ENCODE measurements around the gene VCP.

VCP gene

DNA sequence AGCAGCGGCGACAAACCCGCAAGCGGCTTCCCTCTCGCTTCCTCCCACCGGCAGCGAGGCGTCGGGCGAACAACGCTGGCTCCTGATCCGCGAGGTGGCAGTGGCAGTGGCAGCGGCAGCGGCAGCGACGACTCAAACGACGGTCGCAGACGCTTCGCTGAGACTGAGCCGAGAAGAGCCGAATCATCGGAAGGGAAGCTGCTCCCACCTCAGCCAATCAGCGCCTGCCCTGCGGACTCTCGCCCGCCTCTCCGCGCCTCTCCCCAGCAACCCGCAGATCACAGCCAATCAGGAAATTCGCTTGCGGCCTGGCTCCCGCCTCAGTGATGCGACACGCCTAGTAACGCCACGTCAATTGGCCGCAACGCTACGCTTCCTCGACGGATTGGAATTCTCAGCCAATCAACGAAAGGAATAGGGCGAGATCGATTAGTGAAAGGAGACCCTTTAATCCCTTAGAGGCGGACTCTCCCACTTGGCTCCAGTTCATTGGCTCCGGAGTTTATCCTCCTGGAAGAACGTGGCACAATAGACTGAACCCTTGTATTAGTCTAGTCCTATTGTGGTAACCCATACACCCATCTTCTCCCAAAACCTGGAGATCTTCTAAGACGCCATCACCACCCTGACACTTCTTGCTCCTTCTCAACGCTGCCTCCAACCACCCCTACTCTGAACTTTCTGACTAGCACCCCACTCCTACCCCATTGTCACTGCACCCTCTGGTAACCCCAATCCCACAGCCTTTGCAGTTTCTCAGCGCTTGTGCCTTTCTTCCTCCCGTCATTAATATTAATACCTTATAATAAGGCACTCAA is at the start of gene VCP:
Gene VCP, minus strand, starts transcription at position 165 of the 818 bp plus-strand sequence. CDS start 272 bp downstream, outside the sequence.
- DNase-seq, result peak; percentile 99

DNA sequence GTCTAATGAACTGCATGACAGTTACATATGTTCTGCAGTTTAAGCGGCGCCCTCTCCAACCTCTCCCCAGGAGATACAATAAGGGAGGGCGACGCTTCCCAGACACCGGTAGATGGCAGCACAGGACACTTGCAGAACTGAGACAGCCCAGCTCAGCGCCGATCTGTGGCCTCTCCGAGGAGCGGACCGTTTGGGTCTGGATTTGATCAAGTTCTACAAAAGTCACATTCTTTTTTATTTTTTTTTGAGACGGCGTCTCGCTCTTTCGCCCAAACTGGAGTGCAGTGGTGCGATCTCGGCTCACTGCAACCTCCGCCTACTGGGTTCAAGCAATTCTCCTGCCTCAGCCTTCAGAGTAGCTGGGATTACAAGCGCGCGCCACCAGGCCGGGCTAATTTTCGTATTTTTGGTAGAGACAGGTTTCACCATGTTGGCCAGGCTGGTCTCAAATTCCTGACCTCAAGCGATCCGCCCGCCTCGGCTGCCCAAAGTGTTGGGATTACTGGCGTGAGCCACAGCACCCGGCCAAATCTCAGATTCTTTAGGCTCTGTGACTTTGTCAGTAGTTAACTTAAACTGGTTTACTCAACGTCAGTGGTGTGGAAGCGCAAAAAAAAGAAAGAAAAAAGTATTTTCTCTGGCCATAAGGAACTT is 44.6 kb upstream of the VCP start:
- DNase-seq, result peak; percentile 92

GRCh38 chr9:35116539-35116897 is 44.1 kb upstream of the VCP start:
- peak; percentile 85 for DNase-seq

DNA sequence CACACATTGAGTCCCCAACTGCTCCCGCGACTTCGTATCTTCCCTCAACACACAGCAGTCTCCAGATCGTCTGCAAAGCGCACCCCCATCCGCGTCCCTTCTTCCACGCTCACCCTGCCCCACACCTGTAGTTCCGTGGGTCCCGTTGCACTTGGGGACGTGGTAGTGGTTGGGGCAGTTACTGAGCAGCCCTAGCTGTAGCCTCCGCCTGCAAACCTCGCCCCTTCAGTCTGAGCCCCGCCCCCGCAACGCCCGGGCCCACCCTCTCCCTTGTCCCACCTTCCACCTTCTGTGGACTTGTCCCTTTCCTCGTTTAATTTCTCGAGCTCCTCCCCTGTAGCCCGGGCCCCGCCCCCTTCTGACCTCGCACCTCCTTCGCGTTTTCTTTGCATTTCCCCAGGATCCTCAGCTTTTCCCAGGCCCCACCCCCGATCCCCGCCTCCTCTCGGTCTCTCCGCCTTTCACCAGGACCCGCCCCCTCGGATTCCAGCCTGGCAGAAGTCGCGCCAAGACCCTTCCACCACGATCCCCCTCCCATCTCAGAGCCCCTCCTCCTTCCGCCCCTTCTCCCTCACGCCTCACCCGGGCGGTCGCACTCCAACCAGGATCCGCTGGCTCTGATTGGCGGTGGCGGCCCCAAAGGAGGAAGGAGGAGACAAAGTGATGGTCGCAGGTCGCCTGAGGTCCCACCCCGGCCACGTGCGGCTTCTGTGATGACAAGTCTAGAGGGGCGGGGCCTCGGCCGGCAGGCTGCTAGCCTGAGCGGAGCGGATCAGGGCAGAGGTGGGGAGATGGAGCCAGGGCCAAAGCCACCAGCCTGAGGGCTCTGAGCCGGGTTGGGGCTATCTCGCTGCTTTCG is 43.5 kb upstream of the VCP start, which contains the start of gene ATOSB:
Gene ATOSB, minus strand, starts transcription at position 183 of the 859 bp plus-strand sequence. CDS start 7,588 bp downstream, outside the sequence.
- DNase-seq, result peak; percentile 96

DNA sequence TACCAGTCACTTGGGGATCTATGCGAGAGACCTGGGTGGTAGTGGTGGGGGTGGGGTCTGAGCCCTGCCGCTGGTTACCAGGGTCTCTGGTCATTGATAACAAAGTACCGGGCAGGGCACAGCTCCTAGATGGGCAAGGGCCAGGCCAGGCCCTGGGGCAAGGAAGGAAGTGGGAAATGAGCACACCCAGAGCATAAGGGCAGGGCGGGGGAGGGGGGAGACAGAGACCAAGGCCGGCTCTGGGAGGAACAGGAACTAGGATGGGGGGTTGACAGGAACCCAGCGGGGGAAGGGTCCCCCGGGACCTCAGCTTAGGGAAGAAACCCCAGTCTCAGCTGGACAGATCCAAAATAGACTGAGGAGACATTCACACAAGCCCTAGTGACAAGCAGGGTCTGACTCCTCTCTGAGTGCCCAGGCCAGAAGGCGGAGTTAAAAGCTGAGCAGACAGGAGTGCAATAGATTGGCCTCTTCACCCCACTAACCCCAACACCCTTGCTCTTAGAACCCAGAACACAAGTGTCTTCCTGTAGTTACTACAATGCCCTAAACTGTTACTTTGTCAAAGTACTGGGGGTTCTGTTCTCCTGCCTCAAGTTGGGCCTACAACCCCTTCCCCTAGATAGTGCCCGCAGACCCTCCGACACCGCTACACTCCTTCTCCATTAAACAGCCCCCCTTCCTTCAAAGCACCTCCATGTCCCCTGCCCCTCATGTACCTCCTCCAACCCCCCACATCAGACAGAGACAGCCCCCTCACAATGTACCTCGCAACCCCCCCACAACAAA is 42.6 kb upstream of the VCP start:
- peak; percentile 62 for DNase-seq

DNA sequence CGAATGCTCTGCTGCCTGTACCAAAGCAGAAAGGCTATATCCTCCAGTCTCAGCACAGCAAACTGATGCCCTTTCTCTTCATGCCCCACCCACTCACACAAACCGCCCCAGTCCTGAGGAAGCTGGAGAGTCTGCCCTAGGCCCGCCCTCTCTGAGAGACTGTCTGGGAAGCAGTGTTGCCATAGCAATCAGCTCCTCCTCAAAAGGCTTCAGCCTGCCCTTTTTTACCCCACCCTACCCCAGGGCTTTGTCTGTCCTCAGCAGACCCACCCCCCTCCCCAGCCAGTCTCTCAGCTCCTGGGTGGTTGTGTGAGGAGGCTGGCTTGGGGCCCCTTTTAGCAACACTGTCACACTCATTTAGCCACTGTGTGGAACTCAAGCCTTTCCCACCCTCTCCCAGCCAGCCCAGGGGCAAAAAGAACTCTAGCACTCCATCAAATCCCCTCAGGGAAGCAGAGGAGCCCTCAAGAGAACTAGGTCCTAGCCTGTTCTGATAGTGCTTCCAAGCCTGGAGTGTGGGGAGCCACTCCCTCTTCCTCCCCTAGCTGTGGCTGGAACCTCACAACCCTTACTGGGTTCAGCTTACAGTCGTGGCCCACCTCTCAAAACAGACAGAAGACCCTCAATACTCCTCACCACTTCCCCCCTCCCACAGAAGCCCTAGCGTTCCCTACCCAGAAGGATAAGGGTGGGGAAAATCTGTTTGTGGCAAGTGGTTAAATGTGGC is 41.9 kb upstream of the VCP start:
- peak; percentile 85 for DNase-seq

DNA sequence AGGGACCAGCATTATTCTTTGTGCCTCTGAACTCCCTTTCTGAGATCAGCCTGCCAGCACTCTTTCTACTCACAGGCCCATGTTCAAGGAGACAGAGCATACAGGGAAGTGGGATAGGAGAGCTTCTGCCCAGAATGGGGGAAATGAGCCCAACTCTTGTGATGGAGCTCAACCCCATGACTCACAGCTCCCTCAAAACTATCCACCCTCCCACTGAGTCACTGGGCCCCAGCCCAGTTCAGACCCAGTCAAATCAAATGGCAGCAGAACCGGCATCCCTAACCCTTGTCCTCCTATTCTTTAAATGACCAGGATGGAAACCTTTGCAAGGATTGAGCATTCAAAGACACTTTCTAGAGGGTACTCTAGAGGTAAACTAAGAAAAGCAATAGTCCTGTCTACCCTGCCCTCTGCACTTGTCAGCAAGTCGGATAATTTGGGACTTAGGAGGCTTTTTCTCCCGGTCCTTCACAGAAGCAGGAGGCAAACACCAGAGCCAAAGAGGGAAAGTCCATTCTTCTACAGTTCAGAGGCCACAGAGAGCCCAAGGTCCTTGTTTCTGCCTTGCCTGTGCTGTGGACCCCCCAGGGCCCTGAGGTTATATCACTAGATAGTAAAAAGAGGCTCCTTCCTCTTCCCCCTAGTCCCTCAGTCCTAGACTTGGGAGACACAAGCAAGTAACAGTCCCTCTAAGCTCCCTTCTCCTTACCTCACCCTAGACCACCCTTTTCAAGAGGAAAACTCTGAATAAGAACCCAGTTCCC is 40.0 kb upstream of the VCP start:
- no peak for DNase-seq

DNA sequence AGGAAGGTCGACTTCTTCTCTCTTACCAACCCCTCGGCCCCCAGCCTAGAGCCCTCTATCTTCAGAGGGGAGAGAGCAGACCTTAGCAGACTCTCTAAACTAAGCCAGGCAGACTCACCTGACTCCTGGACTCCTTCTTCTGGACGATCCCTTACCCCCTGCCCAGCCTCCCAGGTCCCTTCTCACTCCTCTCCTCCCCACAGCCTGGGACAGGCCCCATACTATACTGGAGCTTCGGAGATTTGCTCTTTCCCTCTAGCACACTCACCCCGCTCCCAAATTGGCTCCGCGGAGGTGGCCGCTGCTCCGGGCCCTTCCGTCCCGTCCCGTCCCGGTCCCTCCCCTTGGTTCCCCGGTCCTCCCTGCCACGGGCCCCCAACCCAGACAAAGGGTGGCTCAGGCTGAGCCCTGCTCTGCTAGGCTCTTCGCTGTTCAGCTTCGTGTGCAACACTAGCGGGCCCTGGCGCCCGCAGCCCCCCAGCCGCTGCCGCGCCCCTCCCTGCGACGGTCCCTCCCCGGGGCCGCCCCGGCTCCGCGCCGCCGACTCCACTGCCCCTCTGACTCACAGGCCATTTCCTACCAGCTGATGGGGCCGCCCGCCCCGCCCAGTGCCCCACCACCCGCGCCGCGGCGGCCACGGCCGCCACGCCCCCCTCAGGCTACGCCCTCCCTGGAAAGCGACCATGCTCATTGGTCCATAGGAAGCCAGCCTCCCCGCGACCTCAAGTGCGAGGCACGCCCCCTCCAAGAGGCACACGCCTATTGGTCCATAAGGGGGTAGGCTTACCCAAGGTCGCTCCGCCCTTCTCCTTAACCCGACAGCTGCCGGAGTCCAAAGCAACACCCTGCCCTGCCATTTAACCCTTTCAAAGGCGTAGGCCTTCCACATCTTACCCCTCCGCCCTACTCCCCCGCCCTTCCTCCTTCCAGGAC is 38.8 kb upstream of the VCP start:
- DNase-seq, result peak; percentile 88

GRCh38 chr9:35110327-35110761 is 37.9 kb upstream of the VCP start:
- DNase-seq, result no peak

- no peak for DNase-seq
These were observed 36.6 kb upstream of the VCP start for GRCh38 chr9:35108946-35109575.

- DNase-seq, result no peak
These were observed 36.0 kb upstream of the VCP start for GRCh38 chr9:35108461-35108860.

GRCh38 chr9:35107297-35108290 is 35.2 kb upstream of the VCP start:
- no peak for DNase-seq

DNA sequence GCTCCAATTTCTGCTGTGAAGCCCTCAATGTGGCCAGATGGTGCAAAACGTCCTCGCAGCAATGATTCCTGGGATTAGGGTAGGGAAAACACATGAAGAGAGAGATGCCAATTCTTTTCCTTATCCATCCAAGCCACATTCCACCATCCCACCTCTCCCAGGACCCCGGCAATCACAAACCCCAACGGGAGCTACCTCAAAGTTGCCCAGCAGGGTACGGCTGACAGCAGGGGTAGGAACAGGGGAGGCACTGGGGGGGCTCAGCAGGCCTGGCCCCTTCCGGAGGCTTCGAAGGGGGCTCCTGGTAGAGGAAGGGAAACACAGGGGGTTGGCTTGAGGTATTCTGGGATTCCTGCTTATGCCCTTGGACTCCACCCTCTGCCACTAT is 33.9 kb upstream of the VCP start:
- no peak for DNase-seq

DNA sequence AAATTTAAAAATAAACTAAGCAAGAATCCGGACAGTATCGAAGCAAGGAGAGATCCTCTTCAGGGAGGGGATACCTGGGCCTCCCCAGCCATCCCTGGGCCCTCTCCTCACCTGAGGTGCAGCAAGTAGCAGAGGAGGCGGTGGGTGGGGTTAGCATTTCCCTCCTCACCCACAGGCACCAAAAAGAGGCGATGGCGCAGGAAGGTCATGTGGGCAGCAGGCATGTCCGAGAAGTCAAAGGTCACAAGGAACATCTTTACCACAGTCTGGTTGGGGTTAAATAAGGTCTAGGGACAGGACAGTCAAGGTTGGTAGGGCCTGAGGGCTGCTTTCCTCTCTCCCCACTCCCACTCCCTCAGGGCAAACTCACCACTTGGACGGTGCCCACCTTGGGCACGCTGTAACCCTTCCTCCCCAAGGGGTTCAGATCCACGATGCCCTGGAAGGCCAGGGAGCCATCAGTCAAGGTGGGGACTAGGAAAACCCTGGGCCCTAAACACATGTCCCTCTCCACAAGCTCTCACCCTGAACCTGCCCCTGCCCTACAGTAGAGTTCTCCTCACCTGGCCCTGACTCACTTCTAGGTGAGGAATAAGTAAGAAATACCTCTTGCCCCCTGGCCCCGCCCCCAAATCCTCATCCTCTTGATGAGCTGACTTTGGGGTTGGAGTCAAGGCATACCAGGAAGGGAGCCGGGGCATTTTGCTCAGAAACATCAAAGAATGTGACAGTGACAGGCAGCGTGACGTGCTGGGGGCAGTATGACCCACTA is 33.3 kb upstream of the VCP start:
- no peak for DNase-seq

DNA sequence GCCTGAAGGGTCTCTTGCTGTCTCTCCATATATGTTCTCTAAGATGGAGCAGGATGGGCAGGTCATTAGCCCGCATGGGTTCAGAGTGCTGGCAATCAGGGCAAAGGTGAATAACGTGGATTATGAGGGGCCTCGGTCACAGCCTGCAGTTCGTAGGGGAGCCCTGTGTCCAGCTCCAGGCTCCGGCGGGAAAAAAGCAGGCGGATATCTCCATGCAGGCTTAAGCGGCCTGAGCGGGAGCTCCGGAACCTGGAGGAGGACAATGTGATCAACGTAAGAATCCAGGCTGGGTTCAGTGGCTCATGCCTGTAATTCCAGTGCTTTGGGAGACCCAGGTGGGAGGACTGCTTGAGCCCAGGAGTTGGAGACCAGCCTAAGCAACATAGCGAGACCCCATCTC is 32.7 kb upstream of the VCP start:
- no peak for DNase-seq

DNA sequence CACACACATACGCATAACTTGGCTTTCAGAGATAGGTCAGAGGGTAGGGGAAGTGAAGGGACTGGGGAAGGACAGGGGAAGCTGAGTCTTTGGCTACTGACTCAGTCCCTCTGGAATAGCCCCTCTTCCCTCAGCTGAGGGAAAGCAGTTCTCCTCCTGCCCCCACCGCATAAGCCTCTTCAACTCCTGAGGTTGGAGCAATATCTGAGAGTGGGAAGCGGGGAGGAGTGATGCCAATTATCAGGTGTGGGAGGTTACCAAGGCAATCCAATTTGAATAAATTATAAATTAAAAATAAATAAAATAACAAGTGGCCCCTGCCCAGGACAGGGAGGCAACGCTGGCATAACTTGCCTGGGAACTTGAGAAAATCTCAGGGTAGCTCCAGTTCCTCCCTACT is 32.2 kb upstream of the VCP start:
- DNase-seq, result no peak

DNA sequence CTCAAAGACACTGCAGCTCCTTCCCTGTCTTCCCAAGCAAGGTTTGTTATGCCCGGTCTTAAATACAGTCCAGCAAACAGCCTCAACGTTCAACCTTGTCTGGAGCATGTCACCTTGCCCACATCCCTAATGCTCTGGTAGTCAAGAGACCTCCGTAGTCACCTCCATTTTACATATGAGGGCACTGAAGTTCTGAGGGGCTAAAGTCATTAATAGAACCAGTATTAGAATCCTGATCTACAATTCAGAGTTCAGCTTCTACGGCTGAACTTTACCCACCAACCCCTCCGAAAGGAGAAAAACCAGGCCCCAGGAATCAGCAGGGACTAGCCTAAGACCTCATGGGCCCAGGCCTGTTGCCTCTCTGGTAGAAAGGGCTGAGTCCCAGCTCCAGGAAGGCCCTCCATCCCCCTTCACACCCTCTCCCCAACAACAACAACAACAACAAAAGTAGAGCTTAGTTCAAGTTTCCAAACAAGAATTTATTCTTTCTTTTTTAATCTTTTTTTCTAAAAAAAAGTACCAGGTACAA is 31.3 kb upstream of the VCP start:
- no peak for DNase-seq
